HepG2 (cell line): ENCODE results near the gene GATM. TPM values are rescaled to one million over a fixed set of nuclear protein-coding genes. Genes with fewer than 3 reads are reported as not detected.

Source experiments
- ATF5 ChIP-seq: sonication (generic); formaldehyde crosslinking; IDR thresholded peaks from 2 replicates; pipeline ENCODE4 v1.4.0; 2020; ENCODE audit warnings: mild to moderate bottlenecking, low read depth, missing genetic modification reagents
- CENPBD1 ChIP-seq: sonication (generic); formaldehyde crosslinking; IDR thresholded peaks from 2 replicates; pipeline ENCODE4 v1.8.0; 2022; ENCODE audit warnings: missing genetic modification reagents, low read depth, mild to moderate bottlenecking, borderline replicate concordance
- GABPB1 ChIP-seq: IDR thresholded peaks from 2 replicates; pipeline ENCODE4 v1.6.1; 2016; ENCODE audit warnings: mild to moderate bottlenecking, missing genetic modification reagents, moderate library complexity, missing compliant biosample characterization
- HCFC1 ChIP-seq: fragments of 150-350 bp; IDR thresholded peaks from 2 replicates; pipeline ENCODE4 v1.6.1; 2014; ENCODE audit warnings: low read depth, low read length
- HOXA7 ChIP-seq: sonication (generic); formaldehyde crosslinking; IDR thresholded peaks from 2 replicates; pipeline ENCODE4 v1.8.1; 2022; ENCODE audit warnings: mild to moderate bottlenecking, missing genetic modification reagents, moderate library complexity
- MAFG ChIP-seq: sonication (generic); formaldehyde crosslinking; IDR thresholded peaks from 2 replicates; pipeline ENCODE4 v1.5.1; 2020; ENCODE audit warnings: mild to moderate bottlenecking, missing genetic modification reagents
- NR2C2 ChIP-seq: sonication (generic); formaldehyde crosslinking; IDR thresholded peaks from 2 replicates; pipeline ENCODE4 v1.4.0; 2020; ENCODE audit warnings: missing genetic modification reagents, mild to moderate bottlenecking, moderate library complexity, borderline replicate concordance
- UBTF ChIP-seq: sonication (generic); formaldehyde crosslinking; IDR thresholded peaks from 2 replicates; pipeline ENCODE4 v1.4.0; 2020; ENCODE audit warnings: mild to moderate bottlenecking, missing genetic modification reagents
- ZBTB3 ChIP-seq: sonication (generic); formaldehyde crosslinking; IDR thresholded peaks from 2 replicates; pipeline ENCODE4 v1.4.0; 2020; ENCODE audit warnings: low read depth, mild to moderate bottlenecking, moderate library complexity, missing genetic modification reagents, borderline replicate concordance
- ZBTB33 ChIP-seq: sonication (generic); formaldehyde crosslinking; IDR thresholded peaks from 2 replicates; pipeline ENCODE4 v1.4.0; 2020; ENCODE audit warnings: missing genetic modification reagents
- ZFP36L2 ChIP-seq: sonication (generic); formaldehyde crosslinking; IDR thresholded peaks from 2 replicates; pipeline ENCODE4 v1.4.0; 2020; ENCODE audit warnings: missing genetic modification reagents
- ZNF292 ChIP-seq: sonication (generic); formaldehyde crosslinking; IDR thresholded peaks from 2 replicates; pipeline ENCODE4 v1.8.1; 2022; ENCODE audit warnings: mild to moderate bottlenecking, low read depth, missing genetic modification reagents, borderline replicate concordance
- ZNF414 ChIP-seq: sonication (generic); formaldehyde crosslinking; IDR thresholded peaks from 2 replicates; pipeline ENCODE4 v1.5.0; 2020; ENCODE audit warnings: missing genetic modification reagents
- ZNF432 ChIP-seq: sonication (generic); formaldehyde crosslinking; IDR thresholded peaks from 2 replicates; pipeline ENCODE4 v1.5.0; 2020; ENCODE audit warnings: missing genetic modification reagents, mild to moderate bottlenecking, borderline replicate concordance
- ZNF446 ChIP-seq: sonication (generic); formaldehyde crosslinking; IDR thresholded peaks from 2 replicates; pipeline ENCODE4 v1.5.0; 2020; ENCODE audit warnings: mild to moderate bottlenecking, missing genetic modification reagents
- ZNF572 ChIP-seq: sonication (generic); formaldehyde crosslinking; IDR thresholded peaks from 2 replicates; pipeline ENCODE4 v1.5.1; 2020; ENCODE audit warnings: mild to moderate bottlenecking, missing genetic modification reagents
- ZNF580 ChIP-seq: IDR thresholded peaks from 2 replicates; pipeline ENCODE4 v1.6.1; 2016; ENCODE audit warnings: low read depth, borderline replicate concordance
- ZNF878 ChIP-seq: sonication (generic); formaldehyde crosslinking; IDR thresholded peaks from 2 replicates; pipeline ENCODE4 v1.8.1; 2023; ENCODE audit warnings: mild to moderate bottlenecking, missing genetic modification reagents, moderate library complexity
- polyA plus RNA-seq, 8 experiments: library from polyadenylated mRNA; depleted of rRNA in 3 of 8; stranded (reverse) in 7 of 8; unstranded in 1 of 8; fragments of >200 nt; fragmentation: Illumina TruSeq in 4 of 8; extraction: Trizol in 4 of 8; gene quantifications; 2 replicates each; pipeline versions ENCODE4 v1.2.1 to v1.2.3, GENCODE V29; 2011 to 2016; ENCODE audit warnings: low read depth in 4 of 8, missing spikeins in 1 of 8, mixed read lengths in 1 of 8; ENCODE audit not compliant: insufficient read depth in 1 of 8
- total RNA-seq, 5 experiments: library from RNA; depleted of rRNA; stranded (reverse); fragments of >200 nt; fragmentation: Illumina TruSeq; extraction: Trizol; gene quantifications; 2 replicates each; pipeline ENCODE4 v1.2.3, GENCODE V29; 2016; ENCODE audit warnings: low read depth in 1 of 5

GATM gene
- total and polyA plus RNA-seq, 2 of the 13 experiments (the other 11 are each of a cell fraction or from before 2014, with no cell fraction given) = 2.1 to 16.8 TPM

- TF ChIP-seq ZNF432 (CRISPR knock-in tag) (no peak), ZNF292 (CRISPR knock-in tag) (no peak), NR2C2 (CRISPR knock-in tag) (peak; percentile 0; the same call in 1 of the 2 replicates), ZBTB3 (no peak; the same call in 1 of the 2 replicates), HOXA7 (CRISPR knock-in tag) (no peak), UBTF (peak; percentile 77), GABPB1 (CRISPR knock-in tag) (peak; percentile 69), ZFP36L2 (no peak), HCFC1 (no peak), MAFG (CRISPR knock-in tag) (no peak), ZNF446 (CRISPR knock-in tag) (no peak), ZNF414 (CRISPR knock-in tag) (no peak), ZNF572 (CRISPR knock-in tag) (no peak), ZNF580 (CRISPR knock-in tag) (no peak), ZNF878 (CRISPR knock-in tag) (no peak), ATF5 (CRISPR knock-in tag) (no peak), ZBTB33 (CRISPR knock-in tag) (no peak), CENPBD1 (no peak)
These were observed 24.9 kb upstream of the GATM start (continued) for GRCh38 chr15:45402955-45403877.
